Prostate gland (tissue), 2 donors: ENCODE data around the gene PARD6A.

ENCODE experiments used
- POLR2A ChIP-seq: fragments of 450-650 bp; IDR thresholded peaks from one replicate; pipeline ENCODE4 v1.6.1; 2016; ENCODE audit warnings: antibody characterized with exemption, mild to moderate bottlenecking
- POLR2AphosphoS5 ChIP-seq: sonication (generic); formaldehyde crosslinking; IDR thresholded peaks from one replicate; pipeline ENCODE4 v1.6.1; 2017; ENCODE audit warnings: antibody characterized with exemption
- TF ChIP-seq, protein P1 (sequence below), 4 experiments: fragments of 200-600 bp in 2 of 4; fragments of 450-650 bp in 2 of 4; sonication (generic) in 2 of 4; IDR thresholded peaks; 1 replicate in 3 of 4; 2 replicates in 1 of 4; pipeline ENCODE4 v1.5.1; 2016 to 2019; ENCODE audit warnings: antibody characterized with exemption in 4 of 4, mild to moderate bottlenecking in 2 of 4, moderate library complexity in 2 of 4

DNA sequence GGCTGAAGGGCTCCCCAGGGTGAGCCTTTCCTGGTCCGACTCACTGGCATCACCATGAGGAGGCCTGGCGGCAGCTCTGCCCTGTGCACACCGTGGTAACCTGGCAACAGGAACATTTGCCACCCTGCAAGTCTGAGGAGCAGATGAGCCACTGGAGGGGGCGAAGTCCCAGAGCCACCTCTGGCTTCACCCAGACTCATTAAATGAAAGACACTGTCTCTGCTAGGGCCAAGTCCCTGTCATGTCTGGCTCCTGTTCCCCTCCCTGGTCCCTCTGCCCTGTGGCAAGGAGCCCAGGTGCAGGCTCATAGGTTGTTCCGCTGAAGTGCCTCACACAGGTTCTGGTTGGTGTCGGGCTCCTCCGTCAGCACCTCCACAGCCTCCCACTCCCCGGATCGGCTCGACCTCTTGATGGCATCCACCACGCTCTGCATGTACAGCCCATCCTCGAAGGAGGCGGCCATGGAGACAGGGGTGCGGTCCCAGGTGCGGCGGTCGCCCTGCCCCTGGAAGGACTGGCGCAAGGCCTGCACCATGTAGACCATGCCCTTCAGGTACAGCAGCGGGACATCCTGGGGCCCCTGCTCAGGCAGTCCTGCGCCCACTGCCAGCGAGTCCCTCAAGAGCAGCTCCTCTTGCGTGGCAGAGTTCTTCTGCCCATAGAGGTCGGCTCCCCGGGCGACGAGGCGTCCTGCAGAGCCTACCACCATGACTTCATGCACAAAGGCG is 14.3 kb downstream of the PARD6A start:
- TF ChIP-seq POLR2A: no peak
- TF ChIP-seq, protein P1, sequence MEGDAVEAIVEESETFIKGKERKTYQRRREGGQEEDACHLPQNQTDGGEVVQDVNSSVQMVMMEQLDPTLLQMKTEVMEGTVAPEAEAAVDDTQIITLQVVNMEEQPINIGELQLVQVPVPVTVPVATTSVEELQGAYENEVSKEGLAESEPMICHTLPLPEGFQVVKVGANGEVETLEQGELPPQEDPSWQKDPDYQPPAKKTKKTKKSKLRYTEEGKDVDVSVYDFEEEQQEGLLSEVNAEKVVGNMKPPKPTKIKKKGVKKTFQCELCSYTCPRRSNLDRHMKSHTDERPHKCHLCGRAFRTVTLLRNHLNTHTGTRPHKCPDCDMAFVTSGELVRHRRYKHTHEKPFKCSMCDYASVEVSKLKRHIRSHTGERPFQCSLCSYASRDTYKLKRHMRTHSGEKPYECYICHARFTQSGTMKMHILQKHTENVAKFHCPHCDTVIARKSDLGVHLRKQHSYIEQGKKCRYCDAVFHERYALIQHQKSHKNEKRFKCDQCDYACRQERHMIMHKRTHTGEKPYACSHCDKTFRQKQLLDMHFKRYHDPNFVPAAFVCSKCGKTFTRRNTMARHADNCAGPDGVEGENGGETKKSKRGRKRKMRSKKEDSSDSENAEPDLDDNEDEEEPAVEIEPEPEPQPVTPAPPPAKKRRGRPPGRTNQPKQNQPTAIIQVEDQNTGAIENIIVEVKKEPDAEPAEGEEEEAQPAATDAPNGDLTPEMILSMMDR (IDR thresholded peaks at IDR 0.05): no peak
- TF ChIP-seq POLR2AphosphoS5: no peak
